ENCODE data around the gene AGBL1.

Gene AGBL1

GRCh38 chr15:86885616-86886015, 805.9 kb downstream of the AGBL1 start:
- TF ChIP-seq MAX (IDR thresholded peaks at IDR 0.05) (no peak), FOXM1 (IDR thresholded peaks at IDR 0.05; ENCODE audit: borderline replicate concordance, low read depth) (no peak), CEBPB (IDR thresholded peaks at IDR 0.05) (no peak), RAD21 (IDR thresholded peaks at IDR 0.05; ENCODE audit: low read depth) (no peak), TEAD4 (IDR thresholded peaks at IDR 0.05) (no peak), ZBTB7A (IDR thresholded peaks at IDR 0.05; ENCODE audit: low read depth) (no peak), TCF12 (IDR thresholded peaks at IDR 0.05; ENCODE audit: low read depth) (no peak), YY1 (IDR thresholded peaks at IDR 0.05; ENCODE audit: low read depth) (no peak), USF1 (IDR thresholded peaks at IDR 0.05) (no peak), EP300 (IDR thresholded peaks at IDR 0.05; ENCODE audit: borderline replicate concordance) (no peak)

GRCh38 chr15:86892774-86893449, 813.2 kb downstream of the AGBL1 start:
- no peak for TF ChIP-seq RAD21 (IDR thresholded peaks at IDR 0.05; ENCODE audit: low read depth)
- no peak for TF ChIP-seq USF1 (IDR thresholded peaks at IDR 0.05)
- TF ChIP-seq NFIC (IDR thresholded peaks at IDR 0.05) = no peak
- TF ChIP-seq FOXM1 (IDR thresholded peaks at IDR 0.05; ENCODE audit: borderline replicate concordance, low read depth) = no peak
- TF ChIP-seq TAF1 (IDR thresholded peaks at IDR 0.05; ENCODE audit: low read depth) = no peak
- TF ChIP-seq MAX (IDR thresholded peaks at IDR 0.05) = no peak
- TF ChIP-seq REST (IDR thresholded peaks at IDR 0.05; ENCODE audit: low read depth) = no peak
- TF ChIP-seq YY1 (IDR thresholded peaks at IDR 0.05; ENCODE audit: low read depth) = no peak
- TF ChIP-seq CREB1 (IDR thresholded peaks at IDR 0.05; ENCODE audit: low read depth) = no peak
- TF ChIP-seq EGR1 (IDR thresholded peaks at IDR 0.05) = no peak
- TF ChIP-seq TEAD4 (IDR thresholded peaks at IDR 0.05) = no peak
- no peak for TF ChIP-seq TCF12 (IDR thresholded peaks at IDR 0.05; ENCODE audit: low read depth)
- TF ChIP-seq CEBPB (IDR thresholded peaks at IDR 0.05) = no peak
- no peak for TF ChIP-seq EP300 (IDR thresholded peaks at IDR 0.05; ENCODE audit: borderline replicate concordance)
- TF ChIP-seq ZBTB7A (IDR thresholded peaks at IDR 0.05; ENCODE audit: low read depth) = no peak

- TF ChIP-seq NFIC (IDR thresholded peaks at IDR 0.05) (no peak), EGR1 (IDR thresholded peaks at IDR 0.05) (no peak), EP300 (IDR thresholded peaks at IDR 0.05; ENCODE audit: borderline replicate concordance) (no peak), ZBTB7A (IDR thresholded peaks at IDR 0.05; ENCODE audit: low read depth) (no peak), CEBPB (IDR thresholded peaks at IDR 0.05) (no peak), REST (IDR thresholded peaks at IDR 0.05; ENCODE audit: low read depth) (no peak), FOXM1 (IDR thresholded peaks at IDR 0.05; ENCODE audit: borderline replicate concordance, low read depth) (no peak), RAD21 (IDR thresholded peaks at IDR 0.05; ENCODE audit: low read depth) (no peak), TAF1 (IDR thresholded peaks at IDR 0.05; ENCODE audit: low read depth) (no peak), TEAD4 (IDR thresholded peaks at IDR 0.05) (no peak), MAX (IDR thresholded peaks at IDR 0.05) (no peak), USF1 (IDR thresholded peaks at IDR 0.05) (no peak), YY1 (IDR thresholded peaks at IDR 0.05; ENCODE audit: low read depth) (no peak), CREB1 (IDR thresholded peaks at IDR 0.05; ENCODE audit: low read depth) (no peak), TCF12 (IDR thresholded peaks at IDR 0.05; ENCODE audit: low read depth) (no peak)
Observed at GRCh38 chr15:86894269-86894668, 814.6 kb downstream of the AGBL1 start.

- no peak for TF ChIP-seq CEBPB (IDR thresholded peaks at IDR 0.05)
- TF ChIP-seq USF1 (IDR thresholded peaks at IDR 0.05) = no peak
- no peak for TF ChIP-seq TCF12 (IDR thresholded peaks at IDR 0.05; ENCODE audit: low read depth)
- no peak for TF ChIP-seq RAD21 (IDR thresholded peaks at IDR 0.05; ENCODE audit: low read depth)
- no peak for TF ChIP-seq EP300 (IDR thresholded peaks at IDR 0.05; ENCODE audit: borderline replicate concordance)
- no peak for TF ChIP-seq TEAD4 (IDR thresholded peaks at IDR 0.05)
- no peak for TF ChIP-seq FOXM1 (IDR thresholded peaks at IDR 0.05; ENCODE audit: borderline replicate concordance, low read depth)
- TF ChIP-seq TAF1 (IDR thresholded peaks at IDR 0.05; ENCODE audit: low read depth) = no peak
- TF ChIP-seq ZBTB7A (IDR thresholded peaks at IDR 0.05; ENCODE audit: low read depth) = no peak
- TF ChIP-seq MAX (IDR thresholded peaks at IDR 0.05) = no peak
- no peak for TF ChIP-seq EGR1 (IDR thresholded peaks at IDR 0.05)
- no peak for TF ChIP-seq YY1 (IDR thresholded peaks at IDR 0.05; ENCODE audit: low read depth)
- TF ChIP-seq NFIC (IDR thresholded peaks at IDR 0.05) = no peak
- TF ChIP-seq CREB1 (IDR thresholded peaks at IDR 0.05; ENCODE audit: low read depth) = no peak
- no peak for TF ChIP-seq REST (IDR thresholded peaks at IDR 0.05; ENCODE audit: low read depth)
Observed at GRCh38 chr15:86903642-86904421, 824.2 kb downstream of the AGBL1 start.

Data from Ishikawa (cell line).